ENCODE measurements around the gene RGMB.

- no peak for TF ChIP-seq EZH2 (IDR thresholded peaks at IDR 0.05; ENCODE audit: borderline replicate concordance, low read depth, low read length, severe bottlenecking)
- TF ChIP-seq, protein P1, sequence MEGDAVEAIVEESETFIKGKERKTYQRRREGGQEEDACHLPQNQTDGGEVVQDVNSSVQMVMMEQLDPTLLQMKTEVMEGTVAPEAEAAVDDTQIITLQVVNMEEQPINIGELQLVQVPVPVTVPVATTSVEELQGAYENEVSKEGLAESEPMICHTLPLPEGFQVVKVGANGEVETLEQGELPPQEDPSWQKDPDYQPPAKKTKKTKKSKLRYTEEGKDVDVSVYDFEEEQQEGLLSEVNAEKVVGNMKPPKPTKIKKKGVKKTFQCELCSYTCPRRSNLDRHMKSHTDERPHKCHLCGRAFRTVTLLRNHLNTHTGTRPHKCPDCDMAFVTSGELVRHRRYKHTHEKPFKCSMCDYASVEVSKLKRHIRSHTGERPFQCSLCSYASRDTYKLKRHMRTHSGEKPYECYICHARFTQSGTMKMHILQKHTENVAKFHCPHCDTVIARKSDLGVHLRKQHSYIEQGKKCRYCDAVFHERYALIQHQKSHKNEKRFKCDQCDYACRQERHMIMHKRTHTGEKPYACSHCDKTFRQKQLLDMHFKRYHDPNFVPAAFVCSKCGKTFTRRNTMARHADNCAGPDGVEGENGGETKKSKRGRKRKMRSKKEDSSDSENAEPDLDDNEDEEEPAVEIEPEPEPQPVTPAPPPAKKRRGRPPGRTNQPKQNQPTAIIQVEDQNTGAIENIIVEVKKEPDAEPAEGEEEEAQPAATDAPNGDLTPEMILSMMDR (IDR thresholded peaks at IDR 0.05; ENCODE audit: extremely low read depth in 1 of 2, insufficient read depth in 1 of 2, low read depth in 1 of 2, low read length in 2 of 2): peak; percentile 67 to 75
Observed at GRCh38 chr5:98771382-98772109, 1.9 kb upstream of the RGMB start.

All from endothelial cell of umbilical vein (primary cell).